ENCODE data around the gene GLRX3. TPM values are rescaled to one million over a fixed set of nuclear protein-coding genes. Genes with fewer than 3 reads are reported as not detected.
A peak's percentile ranks its signal among the peaks of the same experiment; 100 is the strongest.

Gene GLRX3
- total RNA-seq, 1 donor from 2014 or later: 61.2 TPM

DNA sequence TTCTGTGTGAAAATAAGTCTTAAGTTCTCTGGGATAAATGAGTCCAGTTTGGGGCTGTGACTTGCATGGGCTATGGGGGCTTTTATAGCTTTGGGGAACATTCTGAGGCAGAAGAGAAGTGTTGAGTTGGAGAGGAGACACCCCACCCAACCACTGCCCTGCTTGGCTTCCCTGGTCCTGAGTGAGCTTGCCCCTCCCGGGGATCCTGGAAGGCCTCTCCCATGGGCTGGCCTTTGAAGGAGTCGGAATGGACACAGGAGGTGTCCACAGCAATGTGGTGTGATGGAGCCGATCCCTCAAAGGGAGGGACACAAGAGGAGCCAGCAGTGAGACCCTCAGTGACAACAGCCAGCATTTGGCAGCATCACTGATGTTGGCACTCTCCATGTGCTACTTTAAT lies 89.8 kb downstream of the GLRX3 start:
- no peaks in the 10 kb centered on the region for H3K27me3 Mint-ChIP-seq (ENCODE audit: unreplicated experiment)

DNA sequence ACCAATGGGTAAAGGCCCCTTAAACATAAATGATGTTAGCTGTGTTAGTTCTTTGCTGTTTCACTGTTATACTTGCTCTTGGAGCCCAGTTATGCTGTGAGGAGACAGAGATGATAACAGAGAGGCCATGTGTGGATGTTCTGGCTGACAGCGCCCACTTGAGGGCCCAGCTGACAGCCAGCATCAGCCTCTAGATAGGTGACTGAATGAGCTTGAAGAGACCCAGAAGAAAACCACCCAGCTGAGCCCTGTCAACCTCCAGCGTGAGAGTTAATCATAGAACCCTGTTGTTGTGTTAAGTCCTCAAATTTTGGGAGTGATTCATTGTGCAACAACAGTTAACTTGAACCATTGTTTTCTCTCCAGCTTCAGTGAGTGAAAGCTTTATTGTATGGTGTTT lies 91.7 kb downstream of the GLRX3 start:
- Mint-ChIP-seq H3K4me1 (ENCODE audit: unreplicated experiment) (no peaks in the 10 kb centered on the region), H3K9me3 (ENCODE audit: unreplicated experiment) (peaks cover 30% of the 10 kb centered on the region), H3K4me3 (ENCODE audit: unreplicated experiment) (no peak overlapping the region), H3K27me3 (ENCODE audit: unreplicated experiment) (no peaks in the 10 kb centered on the region), H3K36me3 (ENCODE audit: unreplicated experiment) (no peaks in the 10 kb centered on the region), H3K27ac (ENCODE audit: unreplicated experiment) (no peak overlapping the region)
- DNase-seq (ENCODE audit: extremely low spot score, unreplicated experiment): peak; percentile 5
- TF ChIP-seq, protein P1, sequence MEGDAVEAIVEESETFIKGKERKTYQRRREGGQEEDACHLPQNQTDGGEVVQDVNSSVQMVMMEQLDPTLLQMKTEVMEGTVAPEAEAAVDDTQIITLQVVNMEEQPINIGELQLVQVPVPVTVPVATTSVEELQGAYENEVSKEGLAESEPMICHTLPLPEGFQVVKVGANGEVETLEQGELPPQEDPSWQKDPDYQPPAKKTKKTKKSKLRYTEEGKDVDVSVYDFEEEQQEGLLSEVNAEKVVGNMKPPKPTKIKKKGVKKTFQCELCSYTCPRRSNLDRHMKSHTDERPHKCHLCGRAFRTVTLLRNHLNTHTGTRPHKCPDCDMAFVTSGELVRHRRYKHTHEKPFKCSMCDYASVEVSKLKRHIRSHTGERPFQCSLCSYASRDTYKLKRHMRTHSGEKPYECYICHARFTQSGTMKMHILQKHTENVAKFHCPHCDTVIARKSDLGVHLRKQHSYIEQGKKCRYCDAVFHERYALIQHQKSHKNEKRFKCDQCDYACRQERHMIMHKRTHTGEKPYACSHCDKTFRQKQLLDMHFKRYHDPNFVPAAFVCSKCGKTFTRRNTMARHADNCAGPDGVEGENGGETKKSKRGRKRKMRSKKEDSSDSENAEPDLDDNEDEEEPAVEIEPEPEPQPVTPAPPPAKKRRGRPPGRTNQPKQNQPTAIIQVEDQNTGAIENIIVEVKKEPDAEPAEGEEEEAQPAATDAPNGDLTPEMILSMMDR (IDR thresholded peaks at IDR 0.05): no peak

More for the DNA sequence above, 89.8 kb downstream of the GLRX3 start:
- H3K4me3 Mint-ChIP-seq (ENCODE audit: unreplicated experiment): no peak overlapping the region
- no peak overlapping the region for H3K27ac Mint-ChIP-seq (ENCODE audit: unreplicated experiment)
- peaks cover 41% of the 10 kb centered on the region for H3K9me3 Mint-ChIP-seq (ENCODE audit: unreplicated experiment)
- H3K4me1 Mint-ChIP-seq (ENCODE audit: unreplicated experiment): no peaks in the 10 kb centered on the region
- peak; percentile 71 for DNase-seq (ENCODE audit: extremely low spot score, unreplicated experiment)
- no peaks in the 10 kb centered on the region for H3K36me3 Mint-ChIP-seq (ENCODE audit: unreplicated experiment)
- TF ChIP-seq, protein P1 (IDR thresholded peaks at IDR 0.05): no peak

Other genes starting within 250 kb of the GLRX3 start
- gene EBF3, start 172.1 kb upstream of the GLRX3 start, total RNA-seq: 0.59 and 0.63 TPM in 2 replicates
- gene C10orf143, start 25.6 kb upstream of the GLRX3 start, total RNA-seq: 2.9 and 4.1 TPM in 2 replicates

Measured in osteocyte (in vitro differentiated cells).